ENCODE data around the gene CFAP157. TPM values are rescaled to one million over a fixed set of nuclear protein-coding genes. Genes with fewer than 3 reads are reported as not detected.

CFAP157 gene
- total and polyA plus RNA-seq, 2 experiments from 2014 or later: 0.51 TPM; not detected in 1

DNA sequence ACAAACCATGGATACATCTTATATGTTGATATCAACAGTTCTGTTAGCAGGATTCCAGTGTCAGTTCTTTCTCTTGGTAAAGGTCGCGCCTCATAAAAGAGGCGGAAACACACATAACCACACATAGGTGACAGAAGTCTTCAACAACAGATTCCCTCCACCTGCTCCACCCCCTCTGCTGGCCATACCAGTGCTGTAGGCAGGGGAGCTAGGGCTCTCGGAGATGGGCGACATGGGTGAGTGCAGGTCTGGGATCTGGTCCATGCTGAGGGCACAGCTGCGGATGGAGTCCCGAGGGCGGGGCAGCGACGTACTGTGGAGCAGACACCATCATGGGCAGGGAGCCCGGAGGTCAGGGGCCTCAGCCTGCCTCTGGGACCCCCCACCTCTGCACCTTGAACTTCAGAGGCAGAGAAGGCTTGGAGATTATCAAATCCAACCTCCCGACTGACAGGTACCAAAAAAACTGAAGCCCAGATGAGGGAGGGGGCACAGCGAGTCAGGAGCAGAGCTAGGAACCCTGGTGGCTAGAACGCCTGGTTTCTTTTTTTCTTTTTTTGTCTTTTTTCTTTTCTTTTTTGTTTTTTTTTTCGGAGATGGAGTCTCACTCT, 40.3 kb downstream of the CFAP157 start:
- no peak overlapping the region for H2AFZ ChIP-seq
- peaks cover 9% of the 10 kb centered on the region for H3K4me1 ChIP-seq (ENCODE audit: insufficient read depth)
- H3K4me2 ChIP-seq: no peak overlapping the region
- no peaks in the 10 kb centered on the region for H3K36me3 ChIP-seq (replicated peaks; ENCODE audit: insufficient read depth, low read depth)
- TF ChIP-seq, protein P1, sequence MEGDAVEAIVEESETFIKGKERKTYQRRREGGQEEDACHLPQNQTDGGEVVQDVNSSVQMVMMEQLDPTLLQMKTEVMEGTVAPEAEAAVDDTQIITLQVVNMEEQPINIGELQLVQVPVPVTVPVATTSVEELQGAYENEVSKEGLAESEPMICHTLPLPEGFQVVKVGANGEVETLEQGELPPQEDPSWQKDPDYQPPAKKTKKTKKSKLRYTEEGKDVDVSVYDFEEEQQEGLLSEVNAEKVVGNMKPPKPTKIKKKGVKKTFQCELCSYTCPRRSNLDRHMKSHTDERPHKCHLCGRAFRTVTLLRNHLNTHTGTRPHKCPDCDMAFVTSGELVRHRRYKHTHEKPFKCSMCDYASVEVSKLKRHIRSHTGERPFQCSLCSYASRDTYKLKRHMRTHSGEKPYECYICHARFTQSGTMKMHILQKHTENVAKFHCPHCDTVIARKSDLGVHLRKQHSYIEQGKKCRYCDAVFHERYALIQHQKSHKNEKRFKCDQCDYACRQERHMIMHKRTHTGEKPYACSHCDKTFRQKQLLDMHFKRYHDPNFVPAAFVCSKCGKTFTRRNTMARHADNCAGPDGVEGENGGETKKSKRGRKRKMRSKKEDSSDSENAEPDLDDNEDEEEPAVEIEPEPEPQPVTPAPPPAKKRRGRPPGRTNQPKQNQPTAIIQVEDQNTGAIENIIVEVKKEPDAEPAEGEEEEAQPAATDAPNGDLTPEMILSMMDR (IDR thresholded peaks at IDR 0.05; ENCODE audit: poor library complexity): no peak
- no peak for TF ChIP-seq EZH2phosphoT487 (IDR thresholded peaks at IDR 0.05; ENCODE audit: low read depth, severe bottlenecking, unreplicated experiment)
- no peak for TF ChIP-seq EZH2 (IDR thresholded peaks at IDR 0.05; ENCODE audit: borderline replicate concordance)
- no peak overlapping the region for H3K27ac ChIP-seq
- no peak overlapping the region for H3K4me3 ChIP-seq
- WGBS (ENCODE audit: low lambda C conversion rate, missing lambda C conversion rate): 79% methylated on average over 15 of the region's 15 CpGs
- no peaks in the 10 kb centered on the region for H4K20me1 ChIP-seq (ENCODE audit: insufficient read depth, poor library complexity, severe bottlenecking)
- H3K9me2 ChIP-seq (replicated peaks; ENCODE audit: insufficient read depth): no peaks in the 10 kb centered on the region
- H3K9me3 ChIP-seq (ENCODE audit: low read depth): no peaks in the 10 kb centered on the region
- no peak for DNase-seq (ENCODE audit: low spot score)
- H3K27me3 ChIP-seq: peaks cover 14% of the 10 kb centered on the region
- H3K79me2 ChIP-seq: no peaks in the 10 kb centered on the region

DNA sequence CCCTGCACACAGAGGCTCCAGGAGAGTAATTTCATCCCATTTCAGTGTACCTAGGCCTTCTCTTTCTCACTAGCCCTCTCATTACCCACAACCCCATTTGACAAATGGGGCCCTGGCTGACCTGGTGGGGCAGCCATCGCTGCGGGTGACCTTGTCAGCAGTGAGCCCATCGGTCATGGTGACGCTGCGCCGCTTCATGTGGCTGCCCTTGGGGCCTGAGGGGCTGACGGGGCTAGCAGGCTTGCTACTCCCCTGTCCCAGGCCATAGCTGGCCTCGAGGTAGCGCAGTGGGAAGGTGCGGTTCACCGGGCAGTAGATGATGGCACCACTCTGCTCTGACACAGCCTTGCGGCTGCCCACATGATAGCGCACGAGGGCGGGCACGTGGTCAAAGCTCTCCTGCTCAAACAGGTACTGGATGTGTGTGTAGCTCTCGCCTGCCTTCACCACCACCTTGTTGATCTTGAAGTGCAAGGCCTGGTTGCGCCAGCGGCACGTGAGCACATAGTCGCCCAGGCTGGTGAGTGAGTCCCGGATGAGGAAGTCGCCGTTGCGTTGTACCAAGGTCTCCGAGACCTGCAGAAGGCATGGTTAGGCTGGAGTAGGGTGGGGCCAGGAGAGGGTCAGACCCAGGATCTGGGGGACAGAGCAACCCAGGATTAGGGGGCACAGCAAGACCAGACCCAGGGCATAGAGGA, 42.5 kb downstream of the CFAP157 start:
- Histone ChIP-seq H3K4me2 (no peak overlapping the region), H2AFZ (no peak overlapping the region), H3K79me2 (no peaks in the 10 kb centered on the region), H3K9me3 (ENCODE audit: low read depth) (no peaks in the 10 kb centered on the region), H4K20me1 (ENCODE audit: insufficient read depth, poor library complexity, severe bottlenecking) (no peaks in the 10 kb centered on the region), H3K9me2 (replicated peaks; ENCODE audit: insufficient read depth) (no peaks in the 10 kb centered on the region), H3K27me3 (peaks cover 25% of the 10 kb centered on the region), H3K27ac (no peak overlapping the region), H3K36me3 (replicated peaks; ENCODE audit: insufficient read depth, low read depth) (no peaks in the 10 kb centered on the region), H3K4me3 (no peak overlapping the region), H3K4me1 (ENCODE audit: insufficient read depth) (no peaks in the 10 kb centered on the region)
- no peak for DNase-seq (ENCODE audit: low spot score)
- TF ChIP-seq, protein P1 (IDR thresholded peaks at IDR 0.05; ENCODE audit: poor library complexity): no peak
- TF ChIP-seq EZH2 (IDR thresholded peaks at IDR 0.05; ENCODE audit: borderline replicate concordance) (no peak), EZH2phosphoT487 (IDR thresholded peaks at IDR 0.05; ENCODE audit: low read depth, severe bottlenecking, unreplicated experiment) (no peak)
- WGBS (ENCODE audit: low lambda C conversion rate, missing lambda C conversion rate): 92% methylated on average over 25 of the region's 26 CpGs

DNA sequence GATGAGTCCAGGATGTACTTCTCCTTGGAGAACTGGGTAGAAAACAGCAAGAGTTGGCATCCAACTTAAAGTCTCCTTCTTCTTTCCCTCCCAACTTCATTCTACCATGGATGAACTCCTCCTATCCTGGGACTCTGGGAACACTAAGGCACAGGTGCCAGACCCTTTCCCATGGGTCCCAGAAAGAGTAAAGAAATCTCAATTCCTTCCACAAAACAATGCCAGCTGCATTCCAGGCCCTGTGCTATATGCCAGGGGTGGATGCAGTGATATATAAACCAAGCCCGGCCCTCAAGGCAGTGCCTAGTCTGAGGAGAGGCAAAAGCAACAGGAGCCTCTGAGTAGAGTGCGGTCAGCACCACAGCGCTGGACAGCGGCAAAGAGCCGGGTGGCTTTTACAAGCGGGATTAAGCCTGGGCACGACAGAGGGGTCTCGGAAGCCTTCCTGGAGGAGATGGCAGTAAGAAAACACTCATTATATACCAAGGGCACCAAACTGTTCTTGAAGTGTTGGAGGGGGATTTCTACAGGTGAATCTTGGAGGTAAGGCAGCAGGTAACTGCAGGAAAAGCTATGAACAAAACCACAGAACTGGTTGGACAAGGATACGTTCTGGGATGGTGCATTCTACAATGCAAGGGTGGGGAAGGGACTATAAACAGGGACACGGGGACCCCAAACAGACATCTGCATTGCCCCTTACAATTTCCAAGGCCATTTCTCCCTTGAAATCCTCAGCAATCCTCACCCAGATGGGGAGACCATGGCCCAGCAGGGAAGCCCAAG, 44.7 kb downstream of the CFAP157 start:
- TF ChIP-seq EZH2 (IDR thresholded peaks at IDR 0.05; ENCODE audit: borderline replicate concordance): no peak
- TF ChIP-seq, protein P1 (IDR thresholded peaks at IDR 0.05; ENCODE audit: poor library complexity): no peak
- no peak for TF ChIP-seq EZH2phosphoT487 (IDR thresholded peaks at IDR 0.05; ENCODE audit: low read depth, severe bottlenecking, unreplicated experiment)
- Histone ChIP-seq H3K36me3 (replicated peaks; ENCODE audit: insufficient read depth, low read depth) (no peaks in the 10 kb centered on the region), H3K27ac (no peak overlapping the region), H3K9me2 (replicated peaks; ENCODE audit: insufficient read depth) (no peaks in the 10 kb centered on the region), H3K4me2 (no peak overlapping the region), H3K79me2 (no peaks in the 10 kb centered on the region), H3K9me3 (ENCODE audit: low read depth) (no peaks in the 10 kb centered on the region), H3K27me3 (peaks cover 43% of the 10 kb centered on the region), H2AFZ (no peak overlapping the region), H4K20me1 (ENCODE audit: insufficient read depth, poor library complexity, severe bottlenecking) (no peaks in the 10 kb centered on the region), H3K4me3 (no peak overlapping the region), H3K4me1 (ENCODE audit: insufficient read depth) (no peaks in the 10 kb centered on the region)
- peak; percentile 64 for DNase-seq (ENCODE audit: low spot score)
- WGBS (ENCODE audit: low lambda C conversion rate, missing lambda C conversion rate): 23% methylated on average over 10 of the region's 10 CpGs

Measured in hepatocyte (in vitro differentiated cells).